Stimulated activated CD4-positive, alpha-beta T cell treated with anti-CD3 and anti-CD28 coated beads, Interleukin-12 subunit alpha, Interleukin-12 subunit beta, amount 100 ng/mL, for 48 hours (primary cell): ENCODE results near the gene AUTS2.

Source experiments
- DNase-seq, 3 donors: peaks; one replicate each; pipeline ENCODE4 v3.0.0-alpha.2; 2020; ENCODE audit warnings: low read depth in 2 of 3, low spot score in 1 of 3

AUTS2 gene

DNA sequence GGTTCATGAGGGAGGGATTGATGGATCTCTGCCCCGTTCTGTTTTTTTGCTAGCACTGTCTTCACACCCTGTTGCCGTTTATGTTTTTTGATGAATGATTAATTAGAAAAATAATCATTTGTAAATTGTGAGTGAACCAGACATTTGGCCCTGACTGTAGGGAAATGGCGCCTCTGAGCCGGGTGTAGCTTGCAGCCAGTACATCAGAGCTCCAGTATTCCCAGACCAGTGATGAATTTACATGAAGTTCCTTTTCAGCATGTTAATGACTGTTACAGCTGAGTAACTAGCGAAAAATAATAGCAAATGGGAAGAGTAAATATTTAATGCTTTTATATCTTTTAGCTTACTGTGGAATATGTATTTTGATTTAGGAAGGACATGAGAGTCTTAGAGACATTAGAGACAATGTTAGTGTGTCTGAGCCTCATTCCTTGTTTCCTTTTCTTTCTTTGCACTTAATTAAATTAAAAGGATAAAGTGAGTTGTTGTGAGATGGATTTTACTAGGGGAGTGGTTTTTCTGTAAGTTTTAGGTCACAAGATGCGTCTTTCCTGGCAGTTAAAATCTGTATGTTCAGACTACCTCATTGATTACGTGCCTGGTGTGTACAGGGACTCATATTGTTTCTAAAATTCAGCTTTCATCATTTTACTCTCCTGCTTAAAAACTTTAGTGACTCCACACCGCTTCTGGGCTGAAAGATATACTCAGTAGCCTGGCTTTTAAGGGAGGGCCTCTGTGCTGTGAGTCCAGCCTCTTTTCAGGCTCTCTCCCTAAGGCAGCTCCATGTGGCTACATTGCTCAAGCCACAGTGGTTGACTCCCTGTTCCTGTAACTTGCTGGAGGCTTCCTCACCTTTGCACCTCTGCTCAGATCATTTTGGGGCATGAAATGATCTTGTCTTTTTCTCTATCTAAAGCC, 86.4 kb downstream of the AUTS2 start:
- no peak for DNase-seq

DNA sequence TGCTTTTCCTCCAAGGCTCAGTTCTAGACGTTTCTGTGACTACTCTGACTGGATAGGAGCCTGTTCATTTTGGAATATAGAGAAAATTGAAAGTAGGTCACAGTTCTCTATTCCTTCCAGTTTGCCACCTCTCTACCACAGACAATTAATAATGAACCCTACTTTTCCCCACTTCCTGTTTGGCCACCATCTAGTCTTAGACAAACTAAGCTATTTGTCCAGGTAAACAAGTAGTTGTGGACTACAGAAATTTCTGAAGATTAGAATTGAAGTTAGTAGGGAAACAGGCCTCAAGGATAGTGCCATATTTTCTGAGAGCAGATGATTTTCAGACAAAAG, 87.0 kb downstream of the AUTS2 start:
- no peak for DNase-seq

DNA sequence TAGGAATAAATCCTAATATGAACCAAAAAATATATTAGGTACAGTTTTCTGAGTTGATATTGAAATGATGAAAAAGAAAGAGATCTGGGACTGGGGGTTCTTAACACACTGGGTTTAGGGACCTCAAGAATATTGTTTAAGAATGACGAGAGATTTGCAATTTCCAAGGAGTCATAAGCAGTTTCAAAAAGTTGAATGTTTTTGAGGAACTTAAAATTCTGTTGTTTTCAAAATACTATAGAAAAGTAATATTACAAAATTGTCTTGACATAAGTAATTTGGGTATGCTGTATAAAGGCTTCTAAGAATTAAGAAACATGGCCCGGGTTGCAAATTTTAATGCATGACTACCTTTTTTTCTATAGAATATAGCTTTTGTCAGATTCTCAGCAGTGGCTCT, 88.1 kb downstream of the AUTS2 start:
- no peak for DNase-seq

GRCh38 chr7:69687739-69688433, 89.6 kb downstream of the AUTS2 start:
- DNase-seq, result no peak

- no peak for DNase-seq
Observed at GRCh38 chr7:69690329-69690728, 92.1 kb downstream of the AUTS2 start.

GRCh38 chr7:69691327-69691726, 93.1 kb downstream of the AUTS2 start:
- DNase-seq, result no peak

GRCh38 chr7:69691734-69692133, 93.5 kb downstream of the AUTS2 start:
- DNase-seq, result no peak

DNA sequence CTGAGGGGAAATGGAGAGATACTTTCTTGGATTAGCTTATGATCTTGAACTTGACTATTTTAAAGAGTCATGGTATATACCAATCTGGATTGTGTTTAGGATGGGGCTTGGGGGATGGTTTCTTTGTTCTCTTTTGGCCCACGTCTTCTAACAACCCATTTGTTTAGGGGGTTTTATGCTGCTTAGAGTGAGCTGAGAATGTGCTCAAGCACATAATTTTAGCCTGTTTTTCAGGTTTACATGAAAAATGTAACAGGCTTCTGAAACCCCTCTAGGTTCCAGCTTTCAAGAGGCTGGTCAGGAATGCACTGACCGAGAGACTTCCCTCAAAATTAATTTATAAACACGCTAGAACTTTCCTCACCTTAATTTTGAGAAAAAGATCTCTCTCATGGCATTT, 94.3 kb downstream of the AUTS2 start:
- DNase-seq, result no peak

- DNase-seq, result no peak
Observed at GRCh38 chr7:69693042-69693441, 94.8 kb downstream of the AUTS2 start.

DNA sequence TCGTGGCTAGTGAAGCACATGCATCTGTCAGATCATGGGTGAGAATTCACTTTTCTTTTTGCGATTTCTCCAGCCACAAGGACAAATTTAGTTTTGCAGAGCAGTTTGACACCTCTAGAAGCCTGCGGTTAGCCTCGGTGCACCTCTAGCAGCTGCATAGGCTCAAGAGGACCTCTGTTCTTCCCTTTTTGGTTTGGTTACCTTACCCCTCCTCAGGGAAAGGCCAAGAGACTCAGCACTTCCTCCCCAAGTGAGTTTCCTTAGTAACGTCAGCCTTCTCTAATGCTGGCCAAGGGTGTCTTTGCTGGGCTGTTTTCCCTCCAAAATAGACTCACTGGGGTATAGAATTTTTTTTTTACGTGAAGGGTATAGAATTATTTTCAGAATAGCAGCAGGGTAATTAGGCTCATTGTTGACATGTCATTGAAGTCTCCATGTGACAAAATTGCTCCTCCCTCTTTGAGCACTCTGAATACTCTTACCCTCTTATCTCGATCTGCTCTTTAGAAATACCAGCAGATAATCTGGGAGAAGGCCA, 97.8 kb downstream of the AUTS2 start:
- DNase-seq, result no peak

DNA sequence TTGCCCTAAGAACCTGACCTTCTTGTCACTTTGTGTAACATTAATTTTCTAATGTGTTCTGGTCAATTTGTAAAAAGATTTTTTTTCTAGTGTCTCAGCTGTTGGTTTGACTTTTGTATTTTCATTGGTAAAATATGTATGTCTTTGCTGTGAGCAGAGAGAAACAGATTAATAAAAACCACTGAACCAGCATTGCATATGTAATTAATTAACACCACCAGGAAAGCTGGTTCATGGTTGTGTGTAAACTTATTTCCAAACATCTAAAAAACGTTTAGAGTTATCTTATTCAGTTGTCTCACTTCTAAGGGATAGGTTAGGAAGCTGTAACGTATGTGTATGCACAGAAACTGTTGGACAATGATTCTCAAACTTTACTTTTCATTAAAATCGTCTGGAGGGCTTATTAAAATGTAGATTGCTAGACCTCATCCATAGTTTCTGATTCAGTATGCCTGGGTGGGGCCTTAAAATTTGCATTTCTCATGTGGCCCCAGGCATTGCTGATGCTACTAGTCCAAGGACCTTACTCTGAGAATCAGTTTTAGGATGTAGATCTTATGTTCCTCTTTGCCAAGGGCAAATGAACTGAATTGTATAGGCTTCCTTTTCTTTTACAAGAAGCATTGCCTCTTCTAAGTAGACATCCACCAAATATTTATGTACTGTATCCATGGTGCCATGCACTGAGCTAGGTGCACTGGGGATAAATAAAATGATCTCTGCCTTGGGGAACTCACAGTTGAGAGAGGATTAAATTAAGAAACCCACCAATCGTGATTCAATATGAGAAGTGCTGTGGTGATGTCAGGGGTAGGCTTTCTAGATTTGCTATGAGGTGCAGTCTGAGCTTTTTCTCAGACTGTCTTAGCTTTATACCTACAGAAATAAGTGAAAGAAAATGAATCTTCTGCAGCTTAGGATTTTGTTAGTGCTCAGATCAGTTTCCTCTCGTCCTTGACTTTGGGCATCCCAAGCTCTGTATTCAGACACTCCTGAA, 98.7 kb downstream of the AUTS2 start:
- DNase-seq, result no peak

DNA sequence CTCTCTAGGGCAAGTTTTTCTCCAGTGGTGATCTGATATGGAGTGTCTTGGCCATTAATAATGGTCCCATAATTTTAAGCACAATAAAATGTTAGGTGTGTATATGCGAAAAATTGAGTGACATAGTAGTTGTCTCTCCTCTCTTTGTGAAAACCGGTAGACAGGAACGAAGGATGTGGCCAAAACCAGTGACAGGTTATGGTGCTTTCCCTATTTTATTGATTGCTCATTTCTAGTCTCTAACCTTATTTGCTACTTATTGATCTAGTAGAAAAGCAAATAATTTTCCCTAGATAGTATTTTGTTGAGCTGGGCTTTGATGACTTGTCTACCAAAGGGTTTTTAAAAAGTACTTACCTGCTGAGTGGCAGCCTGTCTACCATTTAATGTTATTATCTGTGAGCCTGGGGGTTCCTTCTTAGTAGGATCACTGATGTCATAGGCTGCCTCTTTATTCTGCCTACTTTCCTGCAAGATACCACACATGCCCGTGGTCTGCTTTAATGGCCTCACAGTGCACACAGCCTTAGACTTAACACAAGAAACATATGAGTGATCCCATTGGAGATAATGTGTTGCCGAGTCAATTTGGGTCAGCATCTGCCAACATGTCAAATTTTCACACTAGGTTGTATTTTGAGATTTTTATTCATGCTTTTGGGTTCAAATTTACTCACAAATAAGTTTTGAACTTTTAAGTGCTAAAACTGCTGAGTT, 100.0 kb downstream of the AUTS2 start:
- DNase-seq, result no peak

DNA sequence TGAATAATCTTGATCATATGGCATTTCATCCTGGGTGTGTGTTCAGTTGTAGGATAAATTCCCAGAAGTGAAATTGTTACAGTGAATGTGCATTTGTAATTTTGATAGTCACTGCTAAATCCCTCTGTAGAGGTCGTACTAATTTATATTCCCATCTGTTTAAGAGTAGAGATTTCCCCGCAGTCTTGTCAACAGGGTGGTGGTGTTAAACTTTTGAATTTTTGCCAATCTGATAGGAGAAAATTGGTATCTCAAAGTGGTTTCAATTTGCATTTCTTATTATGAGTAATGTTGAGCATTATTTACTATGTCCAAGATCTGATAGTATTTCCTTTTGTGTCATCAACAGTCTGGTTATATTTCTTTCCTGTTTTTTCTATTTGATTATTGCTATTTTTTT, 101.7 kb downstream of the AUTS2 start:
- no peak for DNase-seq

GRCh38 chr7:69700331-69700730, 102.1 kb downstream of the AUTS2 start:
- DNase-seq, result no peak

GRCh38 chr7:69701288-69701687, 103.0 kb downstream of the AUTS2 start:
- no peak for DNase-seq

DNA sequence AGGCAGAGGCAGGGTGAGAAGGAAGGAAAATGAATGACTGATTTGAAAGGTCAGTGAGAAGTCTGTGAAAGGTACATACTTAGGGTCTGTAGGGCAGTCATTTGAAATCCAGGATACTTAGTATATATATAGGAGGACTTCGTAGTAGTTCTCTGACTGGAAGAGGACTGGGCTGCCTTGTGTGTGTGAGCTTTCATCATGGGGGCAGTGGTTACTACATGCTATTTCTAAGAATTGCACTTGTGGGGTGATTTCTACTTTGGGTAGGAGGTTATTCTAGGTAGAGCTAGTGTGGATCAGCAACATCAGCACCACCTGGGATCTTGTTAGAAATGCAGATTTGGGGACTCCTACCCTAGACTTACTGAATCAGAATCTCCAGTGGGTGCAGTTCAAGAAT, 104.1 kb downstream of the AUTS2 start:
- DNase-seq, result no peak

GRCh38 chr7:69703099-69703498, 104.8 kb downstream of the AUTS2 start:
- DNase-seq, result no peak

DNA sequence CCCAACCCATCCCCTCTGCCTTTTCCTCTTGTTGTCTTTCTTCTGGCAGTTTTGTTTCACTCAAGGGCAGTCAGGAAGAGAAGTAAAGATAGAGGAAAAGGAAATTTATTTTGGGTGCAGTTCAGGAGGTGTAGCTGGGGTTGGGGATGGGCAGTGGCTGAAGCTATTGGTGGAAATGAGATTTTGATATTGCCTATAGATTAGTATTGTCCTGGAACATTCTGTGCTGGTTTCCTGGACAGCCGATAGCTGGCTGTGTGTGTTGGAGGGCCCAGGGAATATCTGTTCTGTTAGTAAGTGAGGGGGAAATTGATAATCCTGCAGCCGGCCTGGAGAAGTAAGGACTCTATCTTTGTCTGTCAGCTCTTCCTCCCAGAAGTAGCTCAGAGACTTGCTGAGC, 107.8 kb downstream of the AUTS2 start:
- DNase-seq, result no peak

- no peak for DNase-seq
Observed at GRCh38 chr7:69708857-69709256, 110.6 kb downstream of the AUTS2 start.

DNA sequence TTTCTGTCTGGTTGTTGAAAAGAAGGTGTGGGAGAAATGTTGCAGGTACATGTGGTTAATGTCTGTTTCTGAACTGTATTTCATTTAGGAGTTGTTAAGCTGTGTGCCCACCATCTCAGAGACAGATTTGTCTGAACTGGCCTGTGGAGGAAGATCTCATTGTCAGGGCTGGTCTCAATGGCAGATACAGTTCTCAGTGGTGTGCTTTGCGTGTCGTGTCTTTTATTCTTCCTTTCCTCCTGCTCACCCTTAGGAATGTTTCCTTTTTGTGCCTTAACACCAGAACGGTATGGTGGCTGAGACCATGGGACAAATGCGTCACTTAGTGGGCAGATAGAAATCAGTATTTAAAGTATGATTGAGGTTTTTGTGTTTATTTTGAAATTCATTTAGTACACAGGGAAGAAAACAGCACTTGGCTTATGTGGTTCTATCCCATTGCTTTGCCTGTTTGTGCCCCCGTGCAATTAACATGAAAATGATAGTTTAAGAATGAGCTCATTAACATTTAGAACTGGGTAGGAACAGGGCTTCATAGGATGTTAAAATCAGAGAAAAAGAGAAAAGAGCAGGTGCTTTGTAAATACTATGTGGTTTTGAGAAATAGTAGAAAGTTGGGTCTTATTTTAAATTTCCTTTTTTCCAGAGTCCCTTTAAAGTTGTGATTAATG, 112.6 kb downstream of the AUTS2 start:
- no peak for DNase-seq
